AG04450 (cell line): Measurements from ENCODE around the gene CHCHD3. TPM values are rescaled to one million over a fixed set of nuclear protein-coding genes. Genes with fewer than 3 reads are reported as not detected.
A peak's percentile ranks its signal among the peaks of the same experiment; 100 is the strongest.
"Not testable (repeated sequence)": the region's sequence is repeated elsewhere in the genome, so short reads cannot be mapped to it uniquely, and the experiment has no call there.

Source experiments
- CTCF ChIA-PET: fragments of 300-600, 350-600 bp; formaldehyde crosslinking; extraction: SDS; loops from one replicate; lab custom pipeline; 2022; ENCODE audit warnings: antibody characterized with exemption, inconsistent platforms; lab: Charles Lee
- POLR2A ChIA-PET: fragments of 350-600 bp; formaldehyde crosslinking; extraction: SDS; loops from one replicate; lab custom pipeline; 2021; ENCODE audit warnings: antibody characterized with exemption, inconsistent platforms; lab: Yijun Ruan, JAX
- DNase-seq: peaks from one replicate; pipeline ENCODE4 v3.0.0-alpha.2; 2011; ENCODE audit warnings: low read depth, low spot score
- H3K27ac ChIP-seq: one replicate; pipeline ENCODE4 v1.5.1; 2012; ENCODE audit warnings: low read depth, low read length, control low read depth
- H3K27me3 ChIP-seq: one replicate; pipeline ENCODE4 v1.6.0; 2012; ENCODE audit warnings: low read length; ENCODE audit not compliant: control insufficient read depth, insufficient read depth
- H3K4me3 ChIP-seq: 2 replicates; pipeline ENCODE4 v1.5.1; 2011; ENCODE audit warnings: mild to moderate bottlenecking, low read depth, low read length, control low read depth
- H3K9me3 ChIP-seq: 2 replicates; pipeline ENCODE4 v1.5.1; 2012; ENCODE audit warnings: low read length; ENCODE audit not compliant: control insufficient read depth, insufficient read depth
- polyA plus RNA-seq: library from polyadenylated mRNA; depleted of rRNA; stranded (reverse); fragments of >200 nt; gene quantifications from 2 replicates; pipeline ENCODE4 v1.2.3, GENCODE V29; 2011
- TF ChIP-seq, protein P1 (sequence below): IDR thresholded peaks from 2 replicates; pipeline ENCODE4 v1.5.1; 2011; ENCODE audit warnings: low read depth, low read length, control low read depth, inconsistent platforms

Gene CHCHD3
- polyA plus RNA-seq, 1 experiment, result 77.8 TPM

DNA sequence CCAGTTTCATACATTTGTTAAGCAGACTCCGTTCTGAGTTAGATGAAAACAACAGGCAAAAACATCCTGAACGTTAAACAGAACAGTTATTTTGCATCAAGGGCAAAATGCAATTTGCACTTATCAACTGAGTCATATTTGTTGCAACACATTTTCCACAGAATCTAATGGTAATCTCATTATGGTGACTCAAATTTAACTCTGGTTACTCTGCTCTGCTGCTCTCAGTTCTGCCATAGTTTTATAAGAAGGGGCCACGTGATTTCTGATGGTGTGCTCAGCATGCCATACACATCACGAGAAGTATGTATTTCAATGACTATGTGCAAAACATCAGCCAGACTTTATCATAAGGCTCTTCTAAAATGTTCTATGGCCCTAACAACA lies 148.8 kb downstream of the CHCHD3 start:
- no peak overlapping the region for H3K4me3 ChIP-seq
- CTCF ChIA-PET, result no interaction called here
- TF ChIP-seq, protein P1, sequence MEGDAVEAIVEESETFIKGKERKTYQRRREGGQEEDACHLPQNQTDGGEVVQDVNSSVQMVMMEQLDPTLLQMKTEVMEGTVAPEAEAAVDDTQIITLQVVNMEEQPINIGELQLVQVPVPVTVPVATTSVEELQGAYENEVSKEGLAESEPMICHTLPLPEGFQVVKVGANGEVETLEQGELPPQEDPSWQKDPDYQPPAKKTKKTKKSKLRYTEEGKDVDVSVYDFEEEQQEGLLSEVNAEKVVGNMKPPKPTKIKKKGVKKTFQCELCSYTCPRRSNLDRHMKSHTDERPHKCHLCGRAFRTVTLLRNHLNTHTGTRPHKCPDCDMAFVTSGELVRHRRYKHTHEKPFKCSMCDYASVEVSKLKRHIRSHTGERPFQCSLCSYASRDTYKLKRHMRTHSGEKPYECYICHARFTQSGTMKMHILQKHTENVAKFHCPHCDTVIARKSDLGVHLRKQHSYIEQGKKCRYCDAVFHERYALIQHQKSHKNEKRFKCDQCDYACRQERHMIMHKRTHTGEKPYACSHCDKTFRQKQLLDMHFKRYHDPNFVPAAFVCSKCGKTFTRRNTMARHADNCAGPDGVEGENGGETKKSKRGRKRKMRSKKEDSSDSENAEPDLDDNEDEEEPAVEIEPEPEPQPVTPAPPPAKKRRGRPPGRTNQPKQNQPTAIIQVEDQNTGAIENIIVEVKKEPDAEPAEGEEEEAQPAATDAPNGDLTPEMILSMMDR, result no peak
- peaks cover 3% of the 10 kb centered on the region; the same call in 1 of the 2 replicates for H3K9me3 ChIP-seq
- H3K27ac ChIP-seq, result no peak overlapping the region
- no peaks in the 10 kb centered on the region for H3K27me3 ChIP-seq
- POLR2A ChIA-PET, result no interaction called here
- no peak for DNase-seq

DNA sequence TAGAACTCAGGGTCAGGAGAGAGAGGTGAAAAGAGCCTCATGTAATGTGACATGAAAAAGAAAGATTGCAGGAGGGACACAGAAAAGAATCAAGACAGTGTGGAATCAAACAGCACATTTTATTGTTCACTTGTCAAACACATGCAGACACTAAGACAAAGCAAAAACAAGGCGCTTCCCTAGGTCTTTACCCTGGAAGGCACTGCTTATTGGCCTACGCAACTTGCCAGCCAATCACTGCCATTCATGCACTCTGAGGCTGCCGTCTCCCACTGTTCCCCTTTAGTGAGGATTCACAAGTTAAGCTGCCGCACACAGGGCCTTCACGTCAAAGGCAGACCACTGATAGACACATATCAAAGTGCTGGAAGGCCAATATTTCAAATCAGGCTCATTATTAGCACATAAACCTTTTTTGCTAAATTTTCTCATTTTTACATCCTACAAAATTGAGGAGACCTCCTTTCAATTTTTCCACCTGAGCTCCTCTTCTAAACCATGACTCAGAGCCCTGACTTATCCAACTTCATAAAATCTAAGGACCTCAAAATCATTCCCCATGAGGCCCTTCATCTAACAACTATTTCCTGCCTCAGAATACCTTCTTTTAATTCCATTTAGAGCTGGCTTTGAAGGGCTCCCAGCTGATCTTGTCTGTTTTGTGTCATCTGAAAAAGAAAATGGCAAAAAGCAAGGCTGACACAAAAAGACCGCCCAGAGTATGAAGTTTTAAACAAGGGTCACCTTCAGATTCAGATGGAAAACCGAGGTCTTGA lies 149.4 kb downstream of the CHCHD3 start:
- TF ChIP-seq, protein P1, result no peak
- Histone ChIP-seq H3K4me3 (no peak overlapping the region), H3K27ac (no peak overlapping the region), H3K9me3 (peaks cover 3% of the 10 kb centered on the region; the same call in 1 of the 2 replicates), H3K27me3 (no peaks in the 10 kb centered on the region)
- no peak for DNase-seq
- CTCF ChIA-PET, result no interaction called here
- POLR2A ChIA-PET, result no interaction called here

DNA sequence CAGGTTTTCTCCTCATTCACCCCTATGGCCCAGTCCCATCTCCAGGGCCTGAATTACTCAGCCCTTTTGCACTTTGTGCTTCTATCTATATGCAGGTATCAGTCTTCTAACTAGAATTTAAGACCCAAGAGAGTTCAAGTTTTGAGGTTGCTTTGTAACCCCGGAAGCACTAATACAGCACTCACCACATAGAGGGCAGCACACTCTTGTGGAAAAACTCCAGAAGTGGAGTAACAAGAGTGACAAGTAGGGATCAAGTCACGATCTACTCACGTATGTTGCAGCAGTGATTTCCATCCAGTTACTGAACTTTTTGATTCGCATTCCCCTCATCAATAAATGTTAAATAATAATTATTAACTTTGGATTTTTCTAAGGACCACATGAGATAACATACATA lies 151.0 kb downstream of the CHCHD3 start:
- CTCF ChIA-PET, result no interaction called here
- no peaks in the 10 kb centered on the region for H3K27me3 ChIP-seq
- no peak overlapping the region for H3K27ac ChIP-seq
- TF ChIP-seq, protein P1, result peak; percentile 32; the same call in 1 of the 2 replicates
- peaks cover 3% of the 10 kb centered on the region; the same call in 1 of the 2 replicates for H3K9me3 ChIP-seq
- DNase-seq, result no peak
- POLR2A ChIA-PET, result no interaction called here
- no peak overlapping the region for H3K4me3 ChIP-seq

DNA sequence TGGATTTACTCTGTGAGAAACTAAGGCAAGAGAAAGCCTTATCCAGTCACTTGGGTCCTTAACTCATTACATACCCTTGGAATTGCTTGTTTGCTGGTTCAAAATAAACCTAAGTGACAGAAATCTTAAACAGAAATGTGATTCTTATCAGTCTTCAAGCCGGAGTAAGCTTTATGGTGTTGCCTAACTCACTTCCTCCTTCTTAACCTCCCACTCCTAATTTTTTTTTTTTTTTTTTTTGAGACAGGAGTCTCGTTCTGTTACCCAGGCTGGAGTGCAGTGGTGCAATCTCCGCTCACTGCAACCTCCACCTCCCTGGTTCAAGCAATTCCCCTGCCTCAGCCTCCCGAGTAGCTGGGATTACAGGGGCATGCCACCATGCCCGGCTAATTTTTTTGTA lies 151.9 kb downstream of the CHCHD3 start:
- H3K9me3 ChIP-seq, H3K27ac ChIP-seq, DNase-seq, POLR2A ChIA-PET, H3K4me3 ChIP-seq, H3K27me3 ChIP-seq: not testable (repeated sequence)
- CTCF ChIA-PET, result interaction anchor here (0.7 to 1.0 kb wide), 2 partner anchors 133 to 220 kb away, joined by 3 to 6 read pairs; no protein-coding TSS in a partner anchor

DNA sequence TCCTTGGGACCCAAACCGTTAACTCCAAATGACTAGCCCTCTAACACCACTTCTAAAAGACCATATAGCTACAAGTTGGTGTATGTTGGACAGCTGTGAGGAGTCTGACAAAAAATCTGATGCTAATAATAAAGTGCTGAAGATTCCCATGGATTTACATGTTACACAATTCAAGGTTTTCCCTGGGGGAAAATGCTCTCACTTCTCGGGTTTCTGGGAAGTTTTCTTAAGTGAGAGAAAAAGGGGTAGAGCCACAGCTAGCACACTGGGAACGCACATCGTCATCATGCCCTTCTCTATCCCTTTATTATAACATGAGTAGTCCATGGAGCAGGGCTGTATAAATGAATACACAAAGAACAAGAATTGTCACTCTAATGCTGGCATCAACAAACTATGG lies 162.1 kb downstream of the CHCHD3 start:
- Histone ChIP-seq H3K4me3 (no peak overlapping the region), H3K27me3 (no peaks in the 10 kb centered on the region), H3K27ac (no peak overlapping the region), H3K9me3 (no peaks in the 10 kb centered on the region)
- ChIA-PET POLR2A (no interaction called here), CTCF (interaction anchor here (0.6 kb wide), 1 partner anchor 671 kb away, joined by 3 read pairs; no protein-coding TSS in a partner anchor)
- TF ChIP-seq, protein P1, result no peak
- DNase-seq, result no peak
